ENCODE data around the gene BMP7.

GRCh38 chr20:57272883-57273535 lies 6.6 kb upstream of the BMP7 start:
- TF ChIP-seq EZH2 (IDR thresholded peaks at IDR 0.05; ENCODE audit: borderline replicate concordance, low read length) (no peak), CTCF (conservative IDR thresholded peaks at IDR 0.05 in 1 of 2, IDR thresholded peaks at IDR 0.05 in 1 of 2; ENCODE audit: extremely low read depth in 1 of 2, insufficient read depth in 1 of 2, low read depth in 1 of 2, low read length in 2 of 2) (no peak)
